Measurements from ENCODE around the gene NR4A1. TPM values are rescaled to one million over a fixed set of nuclear protein-coding genes. Genes with fewer than 3 reads are reported as not detected.

Gene NR4A1
- polyA plus RNA-seq, 1 experiment = 4.4 TPM

GRCh38 chr12:52083638-52083996 is 32.4 kb downstream of the NR4A1 start:
- ChIA-PET POLR2A (interaction anchor here (1.3 to 3.6 kb wide), 6 partner anchors 8 to 58 kb away, joined by 3 to 32 read pairs (median 6); partner anchors contain the start of genes ATG101 and NR4A1), CTCF (interaction anchor here (1.0 to 31.7 kb wide), 11 partner anchors 10 to 91 kb away, joined by 3 to 624 read pairs (median 6); partner anchors contain the start of genes ATG101 and NR4A1)
- Histone ChIP-seq H3K27me3 (ENCODE audit: control insufficient read depth, insufficient read depth, low read length) (peaks cover 5% of the 10 kb centered on the region), H3K4me3 (ENCODE audit: low read depth, low read length) (no peak overlapping the region), H3K9me3 (ENCODE audit: control insufficient read depth, insufficient read depth, low read length) (no peaks in the 10 kb centered on the region; the same call in 1 of the 2 replicates), H3K27ac (ENCODE audit: low read depth, low read length) (no peak overlapping the region)
- no peak for DNase-seq (ENCODE audit: low read depth, low spot score)
- TF ChIP-seq CTCF (IDR thresholded peaks at IDR 0.05; ENCODE audit: low read depth, low read length) = no peak

DNA sequence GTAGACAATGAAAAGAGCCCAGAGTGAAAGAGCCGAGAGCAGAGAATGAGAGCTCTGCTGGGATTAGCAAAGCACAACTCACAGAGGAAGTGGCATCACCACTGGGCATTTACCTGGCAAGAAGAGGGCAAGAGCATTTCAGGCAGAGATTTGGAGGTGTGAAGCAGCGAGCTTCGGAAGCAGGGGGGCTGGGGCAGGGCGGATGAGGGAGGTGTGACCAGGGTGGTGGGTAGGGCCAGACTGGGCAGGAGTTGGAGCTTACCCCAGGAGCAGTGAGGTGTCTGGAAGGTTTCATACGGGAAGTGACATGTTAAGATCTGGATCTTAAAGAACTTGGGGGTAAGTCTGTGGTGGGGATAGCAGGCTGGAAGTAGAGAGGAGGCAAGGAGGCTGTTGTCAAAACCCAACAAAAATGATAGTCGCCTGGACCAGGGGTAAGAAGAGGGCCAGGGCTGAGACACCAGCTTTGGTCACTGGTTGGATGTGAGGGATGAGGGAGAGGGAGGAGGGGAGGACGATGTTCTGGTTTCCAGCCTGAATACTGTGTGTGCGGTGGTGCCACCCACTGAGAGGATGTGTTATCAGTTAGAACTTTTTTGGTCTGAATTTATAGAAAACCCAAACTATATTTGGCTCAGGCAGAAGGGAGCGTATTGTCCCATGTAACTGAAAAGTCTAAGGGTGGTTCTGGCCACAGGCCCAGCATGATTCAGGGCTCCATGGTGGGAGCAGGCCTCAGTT is 33.4 kb downstream of the NR4A1 start:
- POLR2A ChIA-PET = interaction anchor here (0.7 kb wide), 1 partner anchor 1587 kb away, joined by 4 read pairs; no protein-coding TSS in a partner anchor
- H3K4me3 ChIP-seq (ENCODE audit: low read depth, low read length) = no peak overlapping the region
- peaks cover 8% of the 10 kb centered on the region for H3K27me3 ChIP-seq (ENCODE audit: control insufficient read depth, insufficient read depth, low read length)
- TF ChIP-seq CTCF (IDR thresholded peaks at IDR 0.05; ENCODE audit: low read depth, low read length) = no peak
- CTCF ChIA-PET = interaction anchor here (0.6 to 31.7 kb wide), 11 partner anchors 21 to 795 kb away, joined by 3 to 624 read pairs (median 4); partner anchors contain the start of gene NR4A1
- H3K27ac ChIP-seq (ENCODE audit: low read depth, low read length) = no peak overlapping the region
- no peaks in the 10 kb centered on the region; the same call in 1 of the 2 replicates for H3K9me3 ChIP-seq (ENCODE audit: control insufficient read depth, insufficient read depth, low read length)
- DNase-seq (ENCODE audit: low read depth, low spot score) = no peak

DNA sequence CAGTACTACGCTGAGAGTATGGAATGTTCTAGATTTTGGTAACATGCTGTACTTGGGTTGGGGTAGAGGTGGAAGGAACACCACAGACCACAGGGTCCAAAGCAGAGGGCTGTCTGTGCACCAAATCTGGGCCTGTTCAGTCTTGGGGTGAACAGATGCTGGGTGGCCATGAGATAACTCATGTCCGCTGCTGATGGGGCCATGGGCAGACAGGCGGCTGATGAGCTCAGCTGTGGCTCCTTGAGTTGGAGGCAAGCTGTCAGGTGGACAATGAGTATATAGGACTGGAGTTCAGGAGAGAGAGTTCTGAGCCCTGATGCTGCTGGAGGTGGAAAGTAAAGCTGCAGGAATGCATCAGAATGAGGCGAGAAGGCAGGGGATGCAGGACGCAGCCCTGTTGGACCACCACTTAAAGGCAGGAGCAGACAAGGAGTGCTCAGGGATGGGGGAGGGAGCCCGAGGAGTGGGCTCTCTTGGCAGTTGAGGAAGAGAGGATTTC is 34.5 kb downstream of the NR4A1 start:
- no peak for DNase-seq (ENCODE audit: low read depth, low spot score)
- no peak overlapping the region for H3K4me3 ChIP-seq (ENCODE audit: low read depth, low read length)
- ChIA-PET POLR2A (no interaction called here), CTCF (interaction anchor here (0.8 to 31.7 kb wide), 3 partner anchors 22 to 81 kb away, joined by 3 to 624 read pairs (median 4); no protein-coding TSS in a partner anchor)
- H3K27ac ChIP-seq (ENCODE audit: low read depth, low read length) = no peak overlapping the region
- TF ChIP-seq CTCF (IDR thresholded peaks at IDR 0.05; ENCODE audit: low read depth, low read length) = no peak
- peaks cover 16% of the 10 kb centered on the region for H3K27me3 ChIP-seq (ENCODE audit: control insufficient read depth, insufficient read depth, low read length)
- H3K9me3 ChIP-seq (ENCODE audit: control insufficient read depth, insufficient read depth, low read length) = no peaks in the 10 kb centered on the region; the same call in 1 of the 2 replicates

- no peak overlapping the region for H3K27ac ChIP-seq (ENCODE audit: low read depth, low read length)
- no peak for DNase-seq (ENCODE audit: low read depth, low spot score)
- H3K9me3 ChIP-seq (ENCODE audit: control insufficient read depth, insufficient read depth, low read length) = no peaks in the 10 kb centered on the region; the same call in 1 of the 2 replicates
- ChIA-PET CTCF (interaction anchor here (0.8 to 31.7 kb wide), 2 partner anchors 60 to 82 kb away, joined by 3 to 624 read pairs; no protein-coding TSS in a partner anchor), POLR2A (interaction anchor here (0.6 kb wide), 1 partner anchor 35 kb away, joined by 5 read pairs; no protein-coding TSS in a partner anchor)
- H3K27me3 ChIP-seq (ENCODE audit: control insufficient read depth, insufficient read depth, low read length) = peaks cover 22% of the 10 kb centered on the region
- H3K4me3 ChIP-seq (ENCODE audit: low read depth, low read length) = no peak overlapping the region
- TF ChIP-seq CTCF (IDR thresholded peaks at IDR 0.05; ENCODE audit: low read depth, low read length) = no peak
Observed at GRCh38 chr12:52086366-52086765, 35.1 kb downstream of the NR4A1 start.

All from AG04450 (cell line).